Measurements from ENCODE around the gene ADARB2. TPM values are rescaled to one million over a fixed set of nuclear protein-coding genes. Genes with fewer than 3 reads are reported as not detected.

Gene ADARB2
- total RNA-seq, 1 donor from 2014 or later = 0.11 TPM

GRCh38 chr10:1563028-1563427 lies 174.3 kb downstream of the ADARB2 start:
- Histone ChIP-seq H3K4me3 (no peak overlapping the region), H3K27ac (replicated peaks) (no peak overlapping the region), H3K27me3 (ENCODE audit: low read depth) (peaks cover 70% of the 10 kb centered on the region), H3K4me1 (no peaks in the 10 kb centered on the region), H3K9me3 (replicated peaks) (no peaks in the 10 kb centered on the region), H3K36me3 (no peaks in the 10 kb centered on the region)
- no peak for DNase-seq
- intact Hi-C loops (cut with micrococcal nuclease) = no loop called here
- TF ChIP-seq, protein P1, sequence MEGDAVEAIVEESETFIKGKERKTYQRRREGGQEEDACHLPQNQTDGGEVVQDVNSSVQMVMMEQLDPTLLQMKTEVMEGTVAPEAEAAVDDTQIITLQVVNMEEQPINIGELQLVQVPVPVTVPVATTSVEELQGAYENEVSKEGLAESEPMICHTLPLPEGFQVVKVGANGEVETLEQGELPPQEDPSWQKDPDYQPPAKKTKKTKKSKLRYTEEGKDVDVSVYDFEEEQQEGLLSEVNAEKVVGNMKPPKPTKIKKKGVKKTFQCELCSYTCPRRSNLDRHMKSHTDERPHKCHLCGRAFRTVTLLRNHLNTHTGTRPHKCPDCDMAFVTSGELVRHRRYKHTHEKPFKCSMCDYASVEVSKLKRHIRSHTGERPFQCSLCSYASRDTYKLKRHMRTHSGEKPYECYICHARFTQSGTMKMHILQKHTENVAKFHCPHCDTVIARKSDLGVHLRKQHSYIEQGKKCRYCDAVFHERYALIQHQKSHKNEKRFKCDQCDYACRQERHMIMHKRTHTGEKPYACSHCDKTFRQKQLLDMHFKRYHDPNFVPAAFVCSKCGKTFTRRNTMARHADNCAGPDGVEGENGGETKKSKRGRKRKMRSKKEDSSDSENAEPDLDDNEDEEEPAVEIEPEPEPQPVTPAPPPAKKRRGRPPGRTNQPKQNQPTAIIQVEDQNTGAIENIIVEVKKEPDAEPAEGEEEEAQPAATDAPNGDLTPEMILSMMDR (IDR thresholded peaks at IDR 0.05; ENCODE audit: borderline replicate concordance) = no peak

DNA sequence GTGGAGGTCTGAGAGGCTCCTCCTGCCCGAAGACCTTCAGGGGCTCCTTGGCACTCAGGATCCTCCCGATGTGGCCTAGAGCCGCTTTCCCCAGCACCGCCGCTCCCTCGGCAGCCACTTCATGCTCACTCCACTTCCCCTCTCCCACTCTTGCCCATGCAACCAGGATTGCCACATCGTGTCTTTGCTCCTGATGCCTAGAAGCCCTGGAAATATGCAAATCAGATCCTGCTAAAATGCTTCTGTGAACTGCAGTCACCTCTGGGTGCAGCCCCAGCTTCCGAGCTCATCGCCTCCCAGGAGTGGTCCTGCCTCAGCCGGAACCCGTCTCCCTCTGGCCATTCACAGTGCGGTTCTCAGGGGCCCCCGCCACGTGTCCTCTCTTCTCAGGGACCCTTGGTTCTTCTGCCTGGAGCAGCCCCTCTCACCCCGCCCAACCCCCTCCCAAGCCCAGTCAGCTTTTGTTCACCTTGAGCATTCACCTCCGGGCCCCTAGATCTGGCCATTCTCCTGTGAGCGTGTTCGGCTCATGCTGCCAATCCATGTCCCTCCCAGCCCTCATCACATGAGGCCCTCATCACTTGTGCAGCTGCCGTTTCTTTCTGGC lies 175.5 kb downstream of the ADARB2 start:
- H3K36me3 ChIP-seq = no peaks in the 10 kb centered on the region
- TF ChIP-seq, protein P1 (IDR thresholded peaks at IDR 0.05; ENCODE audit: borderline replicate concordance) = no peak
- no peak for DNase-seq
- H3K9me3 ChIP-seq (replicated peaks) = no peaks in the 10 kb centered on the region
- intact Hi-C loops (cut with micrococcal nuclease) = no loop called here
- H3K4me1 ChIP-seq = no peaks in the 10 kb centered on the region
- H3K27ac ChIP-seq (replicated peaks) = no peak overlapping the region
- peaks cover 75% of the 10 kb centered on the region for H3K27me3 ChIP-seq (ENCODE audit: low read depth)
- H3K4me3 ChIP-seq = no peak overlapping the region

DNA sequence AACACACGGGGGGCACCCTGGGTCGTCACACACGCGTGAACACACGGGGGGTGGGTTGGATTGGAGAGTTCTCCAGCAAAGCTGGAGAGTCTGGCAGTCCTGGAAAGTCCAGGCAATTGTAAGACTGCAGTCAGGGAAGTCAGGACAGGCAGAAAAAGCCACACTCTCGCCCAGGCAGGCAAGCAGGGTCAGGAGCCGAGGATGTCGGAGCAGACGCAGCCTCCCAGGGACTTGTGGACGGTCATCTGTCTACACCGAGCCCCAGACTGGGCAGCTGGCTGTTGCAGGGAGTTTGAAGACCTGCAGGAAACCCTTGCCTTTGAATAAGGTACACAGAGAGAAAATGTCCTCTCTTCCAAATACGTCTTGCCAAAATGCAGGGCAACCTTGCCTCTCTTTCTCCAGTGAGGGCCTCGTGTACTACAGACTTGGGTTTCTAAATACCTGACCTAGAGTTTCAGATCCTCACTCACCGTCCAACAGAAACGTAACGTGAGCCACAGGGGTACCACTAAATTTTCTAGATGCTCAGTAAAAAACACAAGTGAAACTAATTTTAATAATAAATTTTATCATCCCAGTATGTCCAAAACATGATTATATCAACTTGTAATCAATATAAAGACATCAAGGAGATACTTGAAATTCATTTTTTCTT lies 176.7 kb downstream of the ADARB2 start:
- TF ChIP-seq, protein P1 (IDR thresholded peaks at IDR 0.05; ENCODE audit: borderline replicate concordance) = no peak

GRCh38 chr10:1559761-1560160 lies 177.6 kb downstream of the ADARB2 start:
- Histone ChIP-seq H3K27ac (replicated peaks) (no peak overlapping the region), H3K4me1 (no peaks in the 10 kb centered on the region), H3K4me3 (no peak overlapping the region), H3K27me3 (ENCODE audit: low read depth) (peaks cover 66% of the 10 kb centered on the region), H3K36me3 (no peaks in the 10 kb centered on the region), H3K9me3 (replicated peaks) (no peaks in the 10 kb centered on the region)
- intact Hi-C loops (cut with micrococcal nuclease) = no loop called here
- no peak for DNase-seq
- TF ChIP-seq, protein P1 (IDR thresholded peaks at IDR 0.05; ENCODE audit: borderline replicate concordance) = no peak

More for the DNA sequence above, 176.7 kb downstream of the ADARB2 start:
- Histone ChIP-seq H3K27ac (replicated peaks) (no peak overlapping the region), H3K27me3 (ENCODE audit: low read depth) (peaks cover 75% of the 10 kb centered on the region), H3K4me1 (no peaks in the 10 kb centered on the region), H3K36me3 (no peaks in the 10 kb centered on the region), H3K9me3 (replicated peaks) (no peaks in the 10 kb centered on the region), H3K4me3 (no peak overlapping the region)
- no peak for DNase-seq
- intact Hi-C loops (cut with micrococcal nuclease) = no loop called here

GRCh38 chr10:1559311-1559710 lies 178.0 kb downstream of the ADARB2 start:
- TF ChIP-seq, protein P1 (IDR thresholded peaks at IDR 0.05; ENCODE audit: borderline replicate concordance) = no peak
- Histone ChIP-seq H3K27ac (replicated peaks) (no peak overlapping the region), H3K4me1 (no peaks in the 10 kb centered on the region), H3K4me3 (no peak overlapping the region), H3K36me3 (no peaks in the 10 kb centered on the region), H3K27me3 (ENCODE audit: low read depth) (peaks cover 66% of the 10 kb centered on the region), H3K9me3 (replicated peaks) (no peaks in the 10 kb centered on the region)
- DNase-seq = no peak
- intact Hi-C loops (cut with micrococcal nuclease) = no loop called here

Data from left ventricle myocardium inferior (tissue), 1 donor.